ENCODE results near the gene CPEB2.

DNA sequence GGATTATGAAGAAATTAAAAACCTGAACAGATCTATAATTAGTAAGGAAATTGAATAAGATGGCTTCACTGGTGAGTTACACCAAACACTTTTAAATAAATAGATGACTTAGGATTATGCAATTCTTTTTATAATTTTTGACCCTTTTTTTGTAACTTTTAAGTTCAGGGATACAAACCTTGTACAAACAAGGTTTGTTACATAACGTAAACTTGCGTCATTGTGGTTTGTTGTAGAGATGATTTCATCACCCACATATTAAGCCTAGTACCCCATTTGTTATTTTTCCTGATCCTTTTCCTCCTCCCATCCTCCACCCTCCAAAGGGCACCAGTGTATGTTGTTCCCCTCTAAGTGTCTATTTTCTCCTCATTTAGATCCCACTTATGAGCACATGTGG, 75.7 kb downstream of the CPEB2 start:
- TF ChIP-seq CTCF (IDR thresholded peaks at IDR 0.05; ENCODE audit: low read depth, low read length, poor library complexity, severe bottlenecking) (no peak), EZH2phosphoT487 (IDR thresholded peaks at IDR 0.05; ENCODE audit: borderline replicate concordance, low read length) (no peak)
